ENCODE data around the gene CABS1.

GRCh38 chr4:70382691-70383181 lies 48.0 kb downstream of the CABS1 start, which contains the start of gene SMR3B:
- TF ChIP-seq CTCF (IDR thresholded peaks at IDR 0.05) (no peak), POLR2A (IDR thresholded peaks at IDR 0.05) (no peak), POLR2AphosphoS5 (IDR thresholded peaks at IDR 0.05; ENCODE audit: insufficient read depth in 1 of 2, low read depth in 1 of 2) (no peak)
